ENCODE measurements around the gene KRT72.

Gene KRT72

GRCh38 chr12:52573306-52573705 lies 28.0 kb downstream of the KRT72 start:
- H3K4me3 ChIP-seq (ENCODE audit: low read depth, low read length), result no peak overlapping the region
- TF ChIP-seq, protein P1, sequence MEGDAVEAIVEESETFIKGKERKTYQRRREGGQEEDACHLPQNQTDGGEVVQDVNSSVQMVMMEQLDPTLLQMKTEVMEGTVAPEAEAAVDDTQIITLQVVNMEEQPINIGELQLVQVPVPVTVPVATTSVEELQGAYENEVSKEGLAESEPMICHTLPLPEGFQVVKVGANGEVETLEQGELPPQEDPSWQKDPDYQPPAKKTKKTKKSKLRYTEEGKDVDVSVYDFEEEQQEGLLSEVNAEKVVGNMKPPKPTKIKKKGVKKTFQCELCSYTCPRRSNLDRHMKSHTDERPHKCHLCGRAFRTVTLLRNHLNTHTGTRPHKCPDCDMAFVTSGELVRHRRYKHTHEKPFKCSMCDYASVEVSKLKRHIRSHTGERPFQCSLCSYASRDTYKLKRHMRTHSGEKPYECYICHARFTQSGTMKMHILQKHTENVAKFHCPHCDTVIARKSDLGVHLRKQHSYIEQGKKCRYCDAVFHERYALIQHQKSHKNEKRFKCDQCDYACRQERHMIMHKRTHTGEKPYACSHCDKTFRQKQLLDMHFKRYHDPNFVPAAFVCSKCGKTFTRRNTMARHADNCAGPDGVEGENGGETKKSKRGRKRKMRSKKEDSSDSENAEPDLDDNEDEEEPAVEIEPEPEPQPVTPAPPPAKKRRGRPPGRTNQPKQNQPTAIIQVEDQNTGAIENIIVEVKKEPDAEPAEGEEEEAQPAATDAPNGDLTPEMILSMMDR (IDR thresholded peaks at IDR 0.05; ENCODE audit: borderline replicate concordance, insufficient read depth, low read depth, low read length), result no peak

GRCh38 chr12:52570511-52570910 lies 30.8 kb downstream of the KRT72 start:
- no peak overlapping the region for H3K4me3 ChIP-seq (ENCODE audit: low read depth, low read length)
- TF ChIP-seq, protein P1 (IDR thresholded peaks at IDR 0.05; ENCODE audit: borderline replicate concordance, insufficient read depth, low read depth, low read length), result no peak

GRCh38 chr12:52568111-52568510 lies 33.2 kb downstream of the KRT72 start:
- TF ChIP-seq, protein P1 (IDR thresholded peaks at IDR 0.05; ENCODE audit: borderline replicate concordance, insufficient read depth, low read depth, low read length), result no peak

DNA sequence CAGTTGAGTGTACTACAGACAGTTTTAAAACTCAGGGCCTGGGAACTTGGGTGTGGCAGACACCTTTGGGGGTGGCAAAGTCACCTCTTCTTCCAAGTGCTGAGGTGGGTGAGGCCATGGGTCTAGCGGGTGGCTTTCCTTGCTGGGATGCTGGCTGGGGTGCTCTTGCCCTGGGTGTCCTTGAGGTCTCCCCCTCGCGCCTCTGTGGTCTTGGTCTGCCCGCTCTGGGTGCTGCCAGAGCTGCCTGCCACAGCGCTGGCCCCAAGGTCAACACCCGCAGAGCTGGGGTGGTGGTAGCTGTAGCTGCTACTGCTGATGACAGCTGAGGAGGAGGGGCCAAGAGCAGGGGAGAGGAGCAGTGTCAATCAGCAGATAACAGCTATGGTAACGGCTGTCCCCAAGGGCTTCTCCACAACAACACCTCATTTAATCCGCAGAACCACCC lies 34.4 kb downstream of the KRT72 start:
- TF ChIP-seq, protein P1 (IDR thresholded peaks at IDR 0.05; ENCODE audit: borderline replicate concordance, insufficient read depth, low read depth, low read length), result no peak
- no peak overlapping the region for H3K4me3 ChIP-seq (ENCODE audit: low read depth, low read length)

More at GRCh38 chr12:52568111-52568510, 33.2 kb downstream of the KRT72 start:
- H3K4me3 ChIP-seq (ENCODE audit: low read depth, low read length), result no peak overlapping the region

GRCh38 chr12:52564582-52564981 lies 36.7 kb downstream of the KRT72 start:
- TF ChIP-seq, protein P1 (IDR thresholded peaks at IDR 0.05; ENCODE audit: borderline replicate concordance, insufficient read depth, low read depth, low read length), result no peak
- H3K4me3 ChIP-seq (ENCODE audit: low read depth, low read length), result no peak overlapping the region

- TF ChIP-seq, protein P1 (IDR thresholded peaks at IDR 0.05; ENCODE audit: borderline replicate concordance, insufficient read depth, low read depth, low read length), result peak; percentile 23; the same call in 1 of the 2 replicates
- H3K4me3 ChIP-seq (ENCODE audit: low read depth, low read length), result no peak overlapping the region
Measured at GRCh38 chr12:52561880-52562449, 39.3 kb downstream of the KRT72 start.

DNA sequence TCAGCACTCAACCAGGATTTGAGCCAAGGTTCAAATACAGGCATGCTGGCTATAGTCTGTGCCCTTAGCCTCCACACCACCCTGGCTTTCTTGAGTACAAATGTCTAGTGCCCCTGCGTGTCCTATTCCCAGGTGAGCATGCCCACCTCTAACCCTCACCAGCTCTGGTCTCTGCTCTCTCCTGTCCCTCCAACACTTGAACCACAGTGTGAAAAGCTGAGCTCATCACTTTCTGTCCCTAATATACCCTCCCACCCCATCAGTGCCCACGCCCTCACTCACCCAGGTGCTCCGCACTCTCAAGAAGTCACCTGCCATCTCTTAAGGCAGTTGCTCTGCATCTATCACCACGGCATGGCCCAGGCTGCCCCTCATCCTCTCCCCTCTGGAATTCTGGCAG lies 41.3 kb downstream of the KRT72 start:
- no peak overlapping the region for H3K4me3 ChIP-seq (ENCODE audit: low read depth, low read length)
- TF ChIP-seq, protein P1 (IDR thresholded peaks at IDR 0.05; ENCODE audit: borderline replicate concordance, insufficient read depth, low read depth, low read length), result no peak

Data from GM12875 (cell line).